CD4-positive, alpha-beta T cell treated with Interleukin-4 for 1 hour (primary cell): Measurements from ENCODE around the gene GOPC.

Experiments
- DNase-seq, 2 donors: peaks; one replicate each; pipeline ENCODE4 v3.0.0-alpha.2; 2020 to 2022

GOPC gene

GRCh38 chr6:117595099-117595923 is 7.0 kb downstream of the GOPC start:
- DNase-seq: no peak

DNA sequence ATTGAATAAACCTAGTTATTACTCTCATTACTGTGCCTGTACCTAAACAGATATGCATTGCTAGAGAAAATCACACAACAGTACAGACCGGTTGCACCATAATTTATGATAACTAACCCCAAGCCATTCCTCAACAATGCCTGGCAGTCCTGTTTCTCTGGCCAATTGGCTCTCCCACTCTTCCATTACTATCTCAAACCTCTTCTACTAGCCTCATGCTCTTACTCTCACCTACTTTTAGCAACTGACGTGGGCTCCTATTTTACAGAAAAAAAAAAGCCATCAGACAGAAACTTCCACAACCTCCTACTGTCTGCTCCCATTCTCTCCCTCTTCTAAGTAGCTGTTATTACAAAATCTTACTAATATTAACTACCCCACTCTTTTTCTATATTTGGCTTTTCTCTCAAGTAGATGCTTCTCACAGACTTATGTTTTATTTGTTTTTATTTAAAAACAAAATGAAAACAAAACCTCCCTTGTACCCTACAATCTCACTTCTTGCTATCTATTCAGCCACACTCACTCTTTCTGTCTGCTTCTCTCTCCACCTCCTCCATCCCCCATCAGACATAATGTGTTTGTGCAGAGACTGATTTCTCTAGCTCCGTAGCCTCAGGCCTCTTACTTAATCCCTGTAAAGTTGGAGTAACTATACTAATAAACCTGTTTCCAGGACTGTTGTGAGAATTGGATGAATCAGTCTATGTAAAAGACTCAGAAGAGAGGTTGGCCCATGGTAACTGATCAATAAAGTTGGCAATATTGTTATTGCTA is 9.1 kb downstream of the GOPC start:
- no peak for DNase-seq

DNA sequence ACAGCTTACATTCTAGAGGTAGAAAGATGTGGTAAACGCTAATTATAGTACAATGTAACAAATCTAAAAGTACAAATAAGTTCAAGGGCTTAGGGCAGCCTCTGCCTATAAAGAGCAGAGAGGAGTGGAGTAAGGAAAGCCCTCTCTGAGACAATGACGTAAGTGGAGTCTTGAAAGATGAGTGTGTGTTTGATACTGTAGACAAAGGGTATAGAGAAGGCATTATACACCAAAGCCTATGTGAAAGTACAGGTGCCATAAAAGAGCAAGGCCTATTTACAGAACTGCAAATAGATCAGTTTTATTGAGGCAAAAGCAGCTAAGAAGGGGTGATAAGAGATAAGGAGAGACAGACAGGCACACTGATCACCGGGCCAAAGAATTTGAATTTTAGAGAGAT is 10.9 kb downstream of the GOPC start:
- no peak for DNase-seq

- no peak for DNase-seq
These were observed 11.9 kb downstream of the GOPC start for GRCh38 chr6:117590447-117590846.

- DNase-seq: no peak
These were observed 16.7 kb downstream of the GOPC start for GRCh38 chr6:117585647-117586046.

- no peak for DNase-seq
These were observed 28.1 kb downstream of the GOPC start for GRCh38 chr6:117574198-117574597.

GRCh38 chr6:117573006-117573680 is 29.2 kb downstream of the GOPC start:
- no peak for DNase-seq

- DNase-seq: no peak
These were observed 33.4 kb downstream of the GOPC start for GRCh38 chr6:117568831-117569410.

DNA sequence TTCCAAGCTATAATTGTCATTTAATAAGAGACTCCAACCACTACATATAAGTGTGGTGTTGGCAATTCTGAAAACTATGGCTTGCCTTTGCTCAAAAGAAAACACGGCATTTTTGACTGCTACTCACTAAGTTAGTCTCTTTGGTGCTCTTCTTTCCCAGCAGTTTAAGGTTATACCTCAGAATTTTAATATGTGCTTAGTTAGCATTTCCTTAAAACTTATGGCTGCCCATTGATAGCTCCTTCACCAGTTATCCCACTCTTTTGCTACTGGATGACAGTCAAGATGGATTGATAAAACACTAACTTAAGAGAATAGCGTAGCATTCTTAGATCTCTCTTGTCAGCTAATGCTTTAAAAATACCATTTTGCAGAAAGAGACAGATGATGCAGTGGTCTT is 34.1 kb downstream of the GOPC start:
- no peak for DNase-seq

GRCh38 chr6:117564681-117565080 is 37.6 kb downstream of the GOPC start:
- no peak for DNase-seq

DNA sequence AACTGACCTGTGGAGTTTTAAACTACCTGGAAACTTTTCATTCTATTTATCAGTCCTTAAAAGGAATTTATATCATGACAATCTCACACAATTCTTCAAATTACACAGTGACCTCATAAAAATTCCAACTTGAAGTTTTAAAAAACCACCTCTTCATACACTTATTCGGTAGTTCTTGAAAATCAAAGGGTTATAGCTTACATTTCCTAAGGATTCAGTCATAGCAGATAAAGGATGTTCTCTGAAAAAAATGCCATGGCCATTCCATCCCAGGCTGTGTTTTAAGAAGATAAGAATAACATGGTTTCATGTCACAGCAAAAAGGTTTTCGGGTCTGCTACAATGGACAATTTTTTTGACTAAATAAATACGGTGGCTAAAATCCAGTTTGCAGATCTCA is 41.2 kb downstream of the GOPC start:
- DNase-seq: no peak

DNA sequence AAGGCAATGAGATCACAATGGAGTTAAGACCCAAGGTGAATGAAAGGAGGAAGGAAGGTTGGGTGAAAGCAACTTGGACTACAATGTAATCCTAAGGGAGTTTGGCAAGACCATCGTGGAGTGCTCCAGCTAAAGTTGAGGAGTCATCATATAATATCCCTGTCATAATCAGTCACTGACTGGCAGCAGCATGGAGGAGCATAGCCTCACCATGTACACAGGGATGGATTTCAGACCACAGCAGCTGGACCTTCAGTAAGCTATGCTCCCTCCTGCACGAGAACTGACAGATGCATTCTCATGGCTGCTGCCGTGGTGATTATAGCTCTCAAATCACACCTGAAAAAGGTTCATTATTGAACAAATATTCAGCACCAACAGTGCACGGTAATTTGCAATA is 43.0 kb downstream of the GOPC start:
- DNase-seq: no peak

- no peak for DNase-seq
These were observed 43.5 kb downstream of the GOPC start for GRCh38 chr6:117558818-117559217.

DNA sequence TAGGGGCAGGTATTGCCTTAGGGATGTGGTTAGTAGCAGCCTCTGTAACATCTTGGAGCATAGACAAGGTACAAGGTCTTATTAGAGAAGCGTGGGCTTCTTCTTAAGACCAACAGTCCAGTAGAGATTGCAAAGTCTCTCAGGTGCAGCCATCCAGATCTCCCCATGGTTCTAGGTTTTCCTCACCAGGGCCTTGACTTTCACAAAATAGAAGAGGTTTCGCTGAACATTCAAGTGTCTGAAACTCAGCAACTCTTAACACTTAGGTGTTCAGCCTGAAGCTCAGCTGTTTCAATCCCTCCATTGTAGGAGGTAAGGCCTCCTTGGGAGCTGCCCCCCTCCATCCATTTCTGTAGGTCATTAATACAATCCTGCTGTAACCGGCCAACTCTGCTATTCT is 44.4 kb downstream of the GOPC start:
- no peak for DNase-seq

- DNase-seq: peak; percentile 47 to 73
These were observed 46.3 kb downstream of the GOPC start for GRCh38 chr6:117555882-117556498.

DNA sequence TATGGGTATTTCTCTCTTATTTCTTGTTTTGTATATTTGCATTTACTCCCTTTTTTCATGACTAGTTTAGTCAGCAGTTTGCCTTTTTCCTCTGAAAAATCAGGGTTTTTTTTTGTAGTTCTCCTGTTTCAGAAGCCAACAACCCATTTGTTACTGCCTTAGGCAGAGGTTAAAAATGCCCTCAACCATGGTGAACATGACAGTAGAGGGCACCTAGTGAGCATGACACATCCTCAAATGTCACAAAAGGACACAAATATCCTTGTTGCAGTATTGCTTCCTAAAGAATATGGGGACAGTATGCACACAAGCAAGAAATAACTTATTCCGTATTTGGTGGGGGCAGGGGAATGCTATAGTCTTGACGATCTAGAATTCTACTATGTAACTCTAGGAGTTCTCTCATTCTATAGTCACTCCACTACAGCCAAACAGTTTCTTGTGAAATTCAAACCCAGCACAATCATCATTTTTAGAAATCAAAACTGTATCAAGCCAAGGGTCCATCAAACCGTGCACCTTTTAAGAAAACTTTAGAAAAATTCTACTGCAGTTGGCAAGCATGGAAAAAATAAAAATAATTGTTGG is 47.0 kb downstream of the GOPC start:
- DNase-seq: no peak

DNA sequence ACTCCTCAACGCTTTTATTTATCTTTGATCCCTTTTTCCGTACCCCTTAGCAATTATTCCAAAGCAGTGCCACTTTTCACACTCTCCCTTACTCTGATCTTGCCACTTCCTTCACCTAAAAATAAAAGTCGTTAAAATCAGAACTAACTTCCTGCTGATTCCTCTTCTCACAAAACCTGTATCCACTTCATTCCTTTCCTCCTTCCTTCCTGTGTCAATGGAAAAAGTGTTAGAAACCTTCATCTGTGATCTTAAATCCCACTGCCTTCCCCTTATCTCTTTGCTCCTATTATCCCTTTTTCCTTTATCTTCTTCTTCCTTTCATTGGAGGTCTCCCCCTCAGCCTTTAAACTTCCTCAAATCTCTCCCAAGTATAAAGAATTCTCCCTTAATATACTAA is 49.2 kb downstream of the GOPC start:
- no peak for DNase-seq

GRCh38 chr6:117552618-117553017 is 49.7 kb downstream of the GOPC start:
- DNase-seq: no peak

DNA sequence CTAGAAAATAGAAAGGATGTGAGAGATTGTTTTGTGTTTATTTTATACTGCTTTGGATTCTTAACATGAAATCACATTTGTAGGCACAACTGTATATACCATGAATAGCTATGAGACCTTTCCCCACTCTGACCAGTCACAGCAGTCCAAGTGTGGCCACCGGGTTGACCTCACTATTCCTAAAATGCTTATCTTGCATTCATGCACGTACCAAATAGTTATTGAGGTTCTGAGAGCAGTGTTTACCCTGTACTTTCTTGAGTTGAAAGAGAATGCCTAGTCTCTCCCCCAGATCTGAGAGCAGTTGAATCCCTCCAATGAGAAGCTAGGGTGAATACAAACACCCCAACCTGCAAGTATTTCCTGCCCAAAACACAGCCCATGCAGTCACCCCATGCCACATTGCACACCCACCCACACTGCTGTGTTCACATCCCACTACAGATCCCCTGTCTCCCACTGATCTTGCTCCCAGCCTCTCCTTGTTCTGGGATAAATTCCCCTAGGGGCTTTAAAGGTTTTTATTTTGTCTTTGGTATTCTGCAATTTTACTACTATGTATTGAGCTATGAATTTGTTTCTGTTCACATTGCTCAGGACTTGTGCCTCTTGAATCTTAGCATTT is 51.6 kb downstream of the GOPC start:
- no peak for DNase-seq

GRCh38 chr6:117550078-117550600 is 52.2 kb downstream of the GOPC start:
- DNase-seq: no peak

DNA sequence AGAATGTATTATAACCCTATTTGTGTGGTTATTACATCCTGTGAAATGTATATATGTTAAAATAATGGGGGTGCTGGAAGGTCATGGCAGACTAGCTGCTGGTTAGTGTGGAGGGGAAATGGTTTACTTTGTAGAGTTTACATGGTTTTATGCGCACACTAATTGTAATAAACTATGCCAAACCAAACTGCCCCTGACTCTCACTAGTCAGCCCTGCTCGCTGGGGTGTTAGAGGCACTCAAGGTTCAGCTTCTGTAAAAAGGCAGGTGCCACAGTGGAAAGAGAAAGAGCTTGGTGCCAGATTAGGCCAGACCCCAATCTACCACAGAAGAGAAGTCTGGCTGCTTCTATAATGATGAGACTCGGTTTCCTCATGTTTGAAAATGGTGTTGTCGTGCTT is 52.7 kb downstream of the GOPC start:
- peak; percentile 16 to 55 for DNase-seq

DNA sequence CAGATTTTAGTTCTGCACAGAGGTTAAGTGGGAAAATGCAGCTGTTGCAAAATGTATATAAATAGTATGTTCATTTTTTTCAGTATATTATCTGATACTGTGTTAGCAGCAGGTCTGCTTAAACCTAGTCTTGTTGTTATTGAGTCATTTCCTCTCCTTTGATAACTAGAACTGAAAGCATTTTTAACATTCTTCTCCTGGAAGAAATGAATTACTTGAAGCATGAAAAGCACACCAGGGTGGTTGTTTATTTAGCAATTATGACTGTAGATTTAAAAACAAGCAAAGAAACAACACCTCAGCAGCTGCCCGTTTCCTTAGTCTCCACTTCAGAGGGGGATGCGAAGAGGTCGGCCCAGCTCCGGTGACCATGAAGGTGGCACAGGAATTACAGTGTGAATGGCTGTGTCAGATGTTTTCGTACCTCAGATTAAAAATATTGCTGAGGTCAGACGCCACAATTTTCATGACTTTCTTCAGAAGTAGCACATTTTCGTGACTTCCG is 53.5 kb downstream of the GOPC start:
- peak; percentile 27 to 61 for DNase-seq
